Measurements from ENCODE around the gene ZNF654. TPM values are rescaled to one million over a fixed set of nuclear protein-coding genes. Genes with fewer than 3 reads are reported as not detected.

ZNF654 gene
- total and polyA plus RNA-seq, 2 of the 13 experiments (the other 11 are each of a cell fraction or from before 2014, with no cell fraction given), result 1.8 to 4.1 TPM

- H3K36me3 ChIP-seq (replicated peaks in 1 of 2; ENCODE audit: control insufficient read depth in 1 of 2, insufficient read depth in 2 of 2, low read length in 2 of 2), result no peaks in the 10 kb centered on the region
- 11% methylated on average over 4 of the region's 4 CpGs for WGBS (ENCODE audit: low lambda C conversion rate)
- no peak overlapping the region for H3K4me3 ChIP-seq (replicated peaks in 1 of 3; ENCODE audit: insufficient read depth in 1 of 3, low read depth in 2 of 3, low read length in 3 of 3)
- intact Hi-C loops (cut with micrococcal nuclease; ENCODE audit: unreplicated experiment) (no loop called here), in situ Hi-C loops (cut with HindIII; ENCODE audit: extremely low pct_ligation_motif_present, low pct_unique_long_range_greater_than_20kb) (no loop called here)
- no peak overlapping the region for H3K27ac ChIP-seq (ENCODE audit: extremely low read length, insufficient read depth, low read length)
- H3K27me3 ChIP-seq (ENCODE audit: control insufficient read depth in 1 of 2, insufficient read depth in 2 of 2, low read length in 2 of 2), result 0 out of 5 replicates have a peak, but pooled peaks cover 0 to 2% of the 10 kb centered on the region in 2 experiments
- BruUV-seq (replicated peaks), result no TSS peak
- H3K9ac ChIP-seq (ENCODE audit: insufficient read depth, low read depth, low read length), result no peak overlapping the region
- CTCF ChIA-PET (ENCODE audit: low intra/inter-chr PET ratio, low total read pairs), result no interaction called here
- FAIRE-seq (no peak), ATAC-seq (no peak), DNase-seq (ENCODE audit: low spot score) (no peak)
- no peaks in the 10 kb centered on the region for H4K20me1 ChIP-seq (ENCODE audit: insufficient read depth, low read length)
- TF ChIP-seq SSRP1 (CRISPR knock-in tag; IDR thresholded peaks at IDR 0.05) (no peak), ZFP91 (CRISPR knock-in tag; IDR thresholded peaks at IDR 0.05; ENCODE audit: borderline replicate concordance) (no peak), PHB2 (IDR thresholded peaks at IDR 0.05; ENCODE audit: partially characterized antibody) (no peak), ZNF20 (CRISPR knock-in tag; IDR thresholded peaks at IDR 0.05) (no peak), SRF (IDR thresholded peaks at IDR 0.05; ENCODE audit: low read depth, low read length) (no peak), ETV6 (CRISPR knock-in tag; conservative IDR thresholded peaks at IDR 0.05) (no peak), DBP (CRISPR knock-in tag; IDR thresholded peaks at IDR 0.05; ENCODE audit: not compliant biosample characterization) (no peak), BORCS8-MEF2B (CRISPR knock-in tag; IDR thresholded peaks at IDR 0.05) (no peak), ZNF550 (CRISPR knock-in tag; IDR thresholded peaks at IDR 0.05; ENCODE audit: borderline replicate concordance) (no peak), SYNCRIP (IDR thresholded peaks at IDR 0.05; ENCODE audit: insufficient read depth, low read depth, low read length) (no peak), PREB (CRISPR knock-in tag; IDR thresholded peaks at IDR 0.05) (no peak), ZNF710 (CRISPR knock-in tag; IDR thresholded peaks at IDR 0.05; ENCODE audit: borderline replicate concordance) (no peak), MTF1 (CRISPR knock-in tag; IDR thresholded peaks at IDR 0.05) (no peak), ZNF761 (CRISPR knock-in tag; conservative IDR thresholded peaks at IDR 0.05) (no peak), ZNF777 (CRISPR knock-in tag; IDR thresholded peaks at IDR 0.05) (no peak), FOSL1 (CRISPR knock-in tag; IDR thresholded peaks at IDR 0.05; ENCODE audit: borderline replicate concordance) (no peak), ZKSCAN1 (IDR thresholded peaks at IDR 0.05; ENCODE audit: low read length) (no peak)
- TF ChIP-seq, protein P1, sequence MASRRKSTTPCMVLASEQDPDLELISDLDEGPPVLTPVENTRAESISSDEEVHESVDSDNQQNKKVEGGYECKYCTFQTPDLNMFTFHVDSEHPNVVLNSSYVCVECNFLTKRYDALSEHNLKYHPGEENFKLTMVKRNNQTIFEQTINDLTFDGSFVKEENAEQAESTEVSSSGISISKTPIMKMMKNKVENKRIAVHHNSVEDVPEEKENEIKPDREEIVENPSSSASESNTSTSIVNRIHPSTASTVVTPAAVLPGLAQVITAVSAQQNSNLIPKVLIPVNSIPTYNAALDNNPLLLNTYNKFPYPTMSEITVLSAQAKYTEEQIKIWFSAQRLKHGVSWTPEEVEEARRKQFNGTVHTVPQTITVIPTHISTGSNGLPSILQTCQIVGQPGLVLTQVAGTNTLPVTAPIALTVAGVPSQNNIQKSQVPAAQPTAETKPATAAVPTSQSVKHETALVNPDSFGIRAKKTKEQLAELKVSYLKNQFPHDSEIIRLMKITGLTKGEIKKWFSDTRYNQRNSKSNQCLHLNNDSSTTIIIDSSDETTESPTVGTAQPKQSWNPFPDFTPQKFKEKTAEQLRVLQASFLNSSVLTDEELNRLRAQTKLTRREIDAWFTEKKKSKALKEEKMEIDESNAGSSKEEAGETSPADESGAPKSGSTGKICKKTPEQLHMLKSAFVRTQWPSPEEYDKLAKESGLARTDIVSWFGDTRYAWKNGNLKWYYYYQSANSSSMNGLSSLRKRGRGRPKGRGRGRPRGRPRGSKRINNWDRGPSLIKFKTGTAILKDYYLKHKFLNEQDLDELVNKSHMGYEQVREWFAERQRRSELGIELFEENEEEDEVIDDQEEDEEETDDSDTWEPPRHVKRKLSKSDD (CRISPR knock-in tag; IDR thresholded peaks at IDR 0.05; ENCODE audit: low read depth), result no peak
- POLR2A ChIA-PET, result no interaction called here
- peaks cover 14% of the 10 kb centered on the region for H3K4me1 ChIP-seq (ENCODE audit: insufficient read depth, low read length)
- H3K79me2 ChIP-seq (ENCODE audit: insufficient read depth, low read length), result no peaks in the 10 kb centered on the region
- no peak overlapping the region for H2AFZ ChIP-seq (ENCODE audit: low read length)
- no peaks in the 10 kb centered on the region for H3K9me3 ChIP-seq (ENCODE audit: low read length)
- no peak overlapping the region for H3K4me2 ChIP-seq (ENCODE audit: low read depth, low read length)
These were observed 132.9 kb downstream of the ZNF654 start for GRCh38 chr3:88191872-88192409.

All from HepG2 (cell line).